Adipocyte (in vitro differentiated cells): ENCODE measurements around the gene SNRPD1.
A peak's percentile ranks its signal among the peaks of the same experiment; 100 is the strongest.

Experiments used
- DNase-seq: peaks from one replicate; pipeline ENCODE4 v3.0.0-alpha.2; 2015; ENCODE audit warnings: low read depth
- H3K27me3 ChIP-seq: replicated peaks from 2 replicates; pipeline ENCODE4 v1.7.0; 2013; ENCODE audit warnings: mild to moderate bottlenecking, low read length, moderate library complexity; ENCODE audit not compliant: control insufficient read depth, insufficient read depth
- H3K36me3 ChIP-seq: 2 replicates; pipeline ENCODE4 v1.7.0; 2013; ENCODE audit warnings: low read length, mild to moderate bottlenecking, moderate library complexity; ENCODE audit not compliant: control insufficient read depth, insufficient read depth, severe bottlenecking
- H3K4me1 ChIP-seq: 2 replicates; pipeline ENCODE4 v1.7.0; 2013; ENCODE audit warnings: mild to moderate bottlenecking, low read length, moderate library complexity; ENCODE audit not compliant: control insufficient read depth, insufficient read depth
- H3K4me3 ChIP-seq: 2 replicates; pipeline ENCODE4 v1.7.0; 2013; ENCODE audit warnings: mild to moderate bottlenecking, low read length, moderate library complexity
- H3K9ac ChIP-seq: 2 replicates; pipeline ENCODE4 v1.7.0; 2013; ENCODE audit warnings: mild to moderate bottlenecking, low read length, moderate library complexity
- H3K9me3 ChIP-seq: 2 replicates; pipeline ENCODE4 v1.7.0; 2013; ENCODE audit warnings: mild to moderate bottlenecking, low read length, moderate library complexity; ENCODE audit not compliant: control insufficient read depth

SNRPD1 gene

GRCh38 chr18:21678859-21679258 lies 66.7 kb downstream of the SNRPD1 start:
- no peak for DNase-seq
- Histone ChIP-seq H3K9me3 (no peaks in the 10 kb centered on the region), H3K4me3 (no peak overlapping the region), H3K9ac (no peak overlapping the region), H3K4me1 (peaks cover 11% of the 10 kb centered on the region), H3K36me3 (no peaks in the 10 kb centered on the region), H3K27me3 (no peaks in the 10 kb centered on the region)

GRCh38 chr18:21680161-21680560 lies 68.0 kb downstream of the SNRPD1 start:
- no peak for DNase-seq
- no peak overlapping the region for H3K4me3 ChIP-seq
- H3K9me3 ChIP-seq, result no peaks in the 10 kb centered on the region
- no peaks in the 10 kb centered on the region for H3K27me3 ChIP-seq
- no peak overlapping the region for H3K9ac ChIP-seq
- no peaks in the 10 kb centered on the region for H3K36me3 ChIP-seq
- H3K4me1 ChIP-seq, result peaks cover 11% of the 10 kb centered on the region

GRCh38 chr18:21682371-21683051 lies 70.4 kb downstream of the SNRPD1 start:
- peak; percentile 12 for DNase-seq

More at GRCh38 chr18:21682371-21683051, 70.4 kb downstream of the SNRPD1 start:
- H3K4me3 ChIP-seq, result peak overlapping the region; percentile 77
- no peaks in the 10 kb centered on the region for H3K36me3 ChIP-seq
- H3K4me1 ChIP-seq, result peaks cover 24% of the 10 kb centered on the region
- peak overlapping the region; percentile 70 for H3K9ac ChIP-seq
- no peaks in the 10 kb centered on the region for H3K9me3 ChIP-seq
- H3K27me3 ChIP-seq, result no peaks in the 10 kb centered on the region
